K562 (cell line): ENCODE measurements around the gene QRFP.

ENCODE experiments used
- ARID2 ChIP-seq: fragments of 450-650 bp; IDR thresholded peaks from 2 replicates; pipeline ENCODE4 v1.6.1; 2017; ENCODE audit warnings: antibody characterized with exemption, mild to moderate bottlenecking
- GABPB1 ChIP-seq: sonication (generic); formaldehyde crosslinking; IDR thresholded peaks from 2 replicates; pipeline ENCODE4 v1.8.0; 2022; ENCODE audit warnings: mild to moderate bottlenecking, missing genetic modification reagents
- HLTF ChIP-seq: fragments of 450-650 bp; IDR thresholded peaks from 2 replicates; pipeline ENCODE4 v1.6.1; 2016
- HNRNPK ChIP-seq: fragments of 200-400 bp; formaldehyde crosslinking; IDR thresholded peaks from one replicate; pipeline ENCODE4 v1.6.1; 2018; ENCODE audit warnings: mild to moderate bottlenecking, low read depth, low read length; ENCODE audit not compliant: poor library complexity, severe bottlenecking
- PCBP1 ChIP-seq: fragments of 200-400 bp; formaldehyde crosslinking; IDR thresholded peaks from 2 replicates; pipeline ENCODE4 v1.6.1; 2018; ENCODE audit warnings: mild to moderate bottlenecking, low read depth, low read length; ENCODE audit not compliant: poor library complexity, severe bottlenecking
- POLR2A ChIP-seq: fragments of 450-650 bp; conservative IDR thresholded peaks from 2 replicates; pipeline ENCODE4 v1.6.1; 2016
- RBM15 ChIP-seq: fragments of 200-400 bp; formaldehyde crosslinking; IDR thresholded peaks from 2 replicates; pipeline ENCODE4 v1.6.1; 2018; ENCODE audit warnings: mild to moderate bottlenecking, low read length, moderate library complexity; ENCODE audit not compliant: insufficient read depth
- RFX5 ChIP-seq: IDR thresholded peaks from 2 replicates; pipeline ENCODE4 v1.6.1; 2011; ENCODE audit warnings: low read depth, mild to moderate bottlenecking, improper control_type of control experiment, low read length
- TAF1 ChIP-seq: IDR thresholded peaks from 2 replicates; pipeline ENCODE4 v1.6.1; 2011; ENCODE audit warnings: mild to moderate bottlenecking, low read length, moderate library complexity; ENCODE audit not compliant: insufficient read depth, control insufficient read depth, severe bottlenecking; ENCODE audit errors: extremely low read depth
- ZNF644 ChIP-seq: fragments of 200-800 bp; sonication (Bioruptor generic); IDR thresholded peaks from 2 replicates; pipeline ENCODE4 v1.6.1; 2016; ENCODE audit warnings: low read depth, missing genetic modification characterization, missing compliant biosample characterization
- TF ChIP-seq, protein P1 (sequence below), 3 experiments: IDR thresholded peaks in 2 of 3; conservative IDR thresholded peaks in 1 of 3; 2 replicates each; pipeline ENCODE4 v1.5.1; 2011 to 2012; ENCODE audit warnings: low read length in 3 of 3, mild to moderate bottlenecking in 3 of 3, control low read depth in 2 of 3, improper control_type of control experiment in 1 of 3, inconsistent platforms in 1 of 3, low read depth in 1 of 3, mixed read lengths in 1 of 3, moderate library complexity in 1 of 3; ENCODE audit not compliant: insufficient read depth in 2 of 3

DNA sequence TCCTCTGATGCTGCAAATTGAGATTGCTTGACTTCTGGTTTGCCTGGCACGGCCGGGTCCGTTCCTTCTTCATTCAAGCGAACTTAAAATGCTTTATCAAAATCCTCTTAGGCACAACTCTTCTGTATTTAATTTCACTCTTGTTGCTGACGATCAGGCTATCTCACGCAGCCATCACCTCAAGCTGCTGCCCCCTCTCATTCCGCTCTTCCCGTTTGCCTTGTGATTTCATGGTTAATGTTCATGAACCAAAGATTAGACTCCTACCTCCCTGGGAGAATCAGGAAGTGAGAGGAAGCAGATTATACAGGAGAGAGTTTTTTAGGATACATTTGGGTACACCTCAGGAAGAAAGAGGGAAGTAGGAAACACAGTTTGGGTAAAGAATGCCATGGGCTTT lies 22.6 kb downstream of the QRFP start:
- TF ChIP-seq POLR2A (no peak), GABPB1 (CRISPR knock-in tag) (no peak), ARID2 (no peak), PCBP1 (no peak), ZNF644 (tag) (no peak), RFX5 (no peak), RBM15 (no peak), HLTF (no peak), TAF1 (no peak), HNRNPK (no peak)
- TF ChIP-seq, protein P1, sequence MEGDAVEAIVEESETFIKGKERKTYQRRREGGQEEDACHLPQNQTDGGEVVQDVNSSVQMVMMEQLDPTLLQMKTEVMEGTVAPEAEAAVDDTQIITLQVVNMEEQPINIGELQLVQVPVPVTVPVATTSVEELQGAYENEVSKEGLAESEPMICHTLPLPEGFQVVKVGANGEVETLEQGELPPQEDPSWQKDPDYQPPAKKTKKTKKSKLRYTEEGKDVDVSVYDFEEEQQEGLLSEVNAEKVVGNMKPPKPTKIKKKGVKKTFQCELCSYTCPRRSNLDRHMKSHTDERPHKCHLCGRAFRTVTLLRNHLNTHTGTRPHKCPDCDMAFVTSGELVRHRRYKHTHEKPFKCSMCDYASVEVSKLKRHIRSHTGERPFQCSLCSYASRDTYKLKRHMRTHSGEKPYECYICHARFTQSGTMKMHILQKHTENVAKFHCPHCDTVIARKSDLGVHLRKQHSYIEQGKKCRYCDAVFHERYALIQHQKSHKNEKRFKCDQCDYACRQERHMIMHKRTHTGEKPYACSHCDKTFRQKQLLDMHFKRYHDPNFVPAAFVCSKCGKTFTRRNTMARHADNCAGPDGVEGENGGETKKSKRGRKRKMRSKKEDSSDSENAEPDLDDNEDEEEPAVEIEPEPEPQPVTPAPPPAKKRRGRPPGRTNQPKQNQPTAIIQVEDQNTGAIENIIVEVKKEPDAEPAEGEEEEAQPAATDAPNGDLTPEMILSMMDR (IDR thresholded peaks at IDR 0.05 in 2 of 3, conservative IDR thresholded peaks at IDR 0.05 in 1 of 3; ENCODE audit: insufficient read depth in 2 of 3, low read depth in 1 of 3, low read length in 3 of 3), result no peak
